Ramos (cell line): ENCODE results near the gene APAF1.
"Not testable (repeated sequence)": the region's sequence is repeated elsewhere in the genome, so short reads cannot be mapped to it uniquely, and the experiment has no call there.

Experiments used
- in situ Hi-C: fragments of 300-500 bp; cut with MboI; formaldehyde crosslinking; loops from one replicate; pipeline ENCODE4 v1.14.3; 2022; ENCODE audit warnings: low sequenced_read_pairs; ENCODE audit not compliant: unreplicated experiment

Gene APAF1

GRCh38 chr12:98644712-98645571 is at the start of gene APAF1, which contains the start of gene IKBIP:
Gene APAF1 (plus strand): TSS chr12:98645290. CDS start chr12:98648360, 3,070 bp downstream.
Gene IKBIP (minus strand): TSS chr12:98644788. CDS start chr12:98644701, 87 bp downstream.
- in situ Hi-C loops: no loop called here

- in situ Hi-C loops: not testable (repeated sequence)
Measured at GRCh38 chr12:98597313-98597712, 47.8 kb upstream of the APAF1 start.

- in situ Hi-C loops: no loop called here
Measured at GRCh38 chr12:98601924-98602323, 43.2 kb upstream of the APAF1 start.

GRCh38 chr12:98606359-98606988 is 38.6 kb upstream of the APAF1 start:
- in situ Hi-C loops: no loop called here

- in situ Hi-C loops: no loop called here
Measured at GRCh38 chr12:98610596-98610995, 34.5 kb upstream of the APAF1 start.

- in situ Hi-C loops: no loop called here
Measured at GRCh38 chr12:98612696-98613334, 32.3 kb upstream of the APAF1 start.

- in situ Hi-C loops: no loop called here
Measured at GRCh38 chr12:98618952-98619351, 26.1 kb upstream of the APAF1 start.

- in situ Hi-C loops: no loop called here
Measured at GRCh38 chr12:98635657-98636323, 9.3 kb upstream of the APAF1 start.

- in situ Hi-C loops: no loop called here
Measured at GRCh38 chr12:98637068-98637467, 8.0 kb upstream of the APAF1 start.

- in situ Hi-C loops: no loop called here
Measured at GRCh38 chr12:98638009-98638408, 7.1 kb upstream of the APAF1 start.

- in situ Hi-C loops: no loop called here
Measured at GRCh38 chr12:98639491-98639890, 5.6 kb upstream of the APAF1 start.

GRCh38 chr12:98642801-98643200 is 2.3 kb upstream of the APAF1 start:
- in situ Hi-C loops: not testable (repeated sequence)

GRCh38 chr12:98644433-98644711 is 718 bp upstream of the APAF1 start:
- in situ Hi-C loops: no loop called here

- in situ Hi-C loops: no loop called here
Measured at GRCh38 chr12:98645572-98646067, 530 bp downstream of the APAF1 start.

- in situ Hi-C loops: no loop called here
Measured at GRCh38 chr12:98646294-98647090, 1.4 kb downstream of the APAF1 start.

GRCh38 chr12:98651328-98651727 is 6.2 kb downstream of the APAF1 start:
- in situ Hi-C loops: loop anchor here (10.0 kb wide), 1 partner anchor 87 kb away; no protein-coding TSS in a partner anchor

- in situ Hi-C loops: loop anchor here (10.0 kb wide), 1 partner anchor 89 kb away; no protein-coding TSS in a partner anchor
Measured at GRCh38 chr12:98653866-98654493, 8.9 kb downstream of the APAF1 start.

- in situ Hi-C loops: loop anchor here (10.0 kb wide), 1 partner anchor 92 kb away; no protein-coding TSS in a partner anchor
Measured at GRCh38 chr12:98656289-98657101, 11.4 kb downstream of the APAF1 start.
